Bronchial epithelial cell (primary cell): ENCODE data around the gene THADA. TPM values are rescaled to one million over a fixed set of nuclear protein-coding genes. Genes with fewer than 3 reads are reported as not detected.

Source experiments
- DNase-seq: peaks from one replicate; pipeline ENCODE4 v3.0.0-alpha.2; 2010; ENCODE audit warnings: low read depth
- FAIRE-seq: peaks from 2 replicates; lab custom pipeline; 2011; peaks lifted over from hg19 to GRCh38; lab: Jason Lieb, UNC
- H3K27me3 ChIP-seq: 2 replicates; pipeline ENCODE4 v1.5.1; 2011; ENCODE audit warnings: low read length; ENCODE audit not compliant: control insufficient read depth, insufficient read depth
- H3K36me3 ChIP-seq: 2 replicates; pipeline ENCODE4 v1.5.1; 2011; ENCODE audit warnings: low read length; ENCODE audit not compliant: control insufficient read depth, insufficient read depth
- H3K4me3 ChIP-seq: 2 replicates; pipeline ENCODE4 v1.5.1; 2011; ENCODE audit warnings: mild to moderate bottlenecking, low read depth, low read length, control low read depth
- total RNA-seq: library from RNA; depleted of rRNA; stranded (reverse); fragments of >200 nt; gene quantifications from 2 replicates; pipeline ENCODE4 v1.2.1, GENCODE V29; 2014
- TF ChIP-seq, protein P1 (sequence below): IDR thresholded peaks from 2 replicates; pipeline ENCODE4 v1.5.1; 2011; ENCODE audit warnings: mild to moderate bottlenecking, moderate library complexity, low read length, control low read depth, inconsistent platforms; ENCODE audit not compliant: insufficient read depth, severe bottlenecking

Gene THADA
- total RNA-seq, 1 donor from 2014 or later = 25.8 TPM

DNA sequence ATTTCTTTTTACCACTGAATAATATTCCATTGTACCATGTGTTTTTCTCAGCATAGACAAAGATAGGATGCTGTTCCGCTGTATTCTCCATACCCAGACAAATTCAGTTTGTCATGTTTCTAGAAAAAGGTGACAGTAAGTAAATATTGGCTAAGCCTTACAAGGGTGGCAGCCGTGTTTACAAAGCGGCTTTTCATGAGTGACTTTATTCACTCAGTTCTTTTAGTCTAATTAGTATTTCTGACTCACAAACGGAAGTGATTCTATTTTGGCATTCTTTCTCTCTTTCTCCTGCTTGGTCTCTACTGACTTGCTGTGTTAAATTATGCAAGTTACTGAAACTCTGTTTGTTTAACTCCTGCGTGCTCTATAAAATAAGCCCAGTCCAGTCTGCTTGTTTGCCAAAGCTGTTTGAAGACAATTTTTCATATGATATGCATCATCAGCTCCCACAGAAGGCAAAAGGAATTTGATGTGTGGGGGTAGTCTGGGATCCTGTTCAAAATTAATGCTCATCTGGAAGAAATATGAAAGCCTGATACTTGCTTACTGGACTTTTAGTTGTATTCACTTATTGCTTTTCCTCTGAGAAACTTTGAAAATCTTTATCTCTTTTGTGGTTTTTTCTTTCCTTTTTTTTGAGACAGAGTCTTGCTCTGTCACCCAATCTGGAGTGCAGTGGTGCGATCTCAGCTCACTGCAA lies 38.9 kb upstream of the THADA start:
- H3K36me3 ChIP-seq = no peaks in the 10 kb centered on the region
- TF ChIP-seq, protein P1, sequence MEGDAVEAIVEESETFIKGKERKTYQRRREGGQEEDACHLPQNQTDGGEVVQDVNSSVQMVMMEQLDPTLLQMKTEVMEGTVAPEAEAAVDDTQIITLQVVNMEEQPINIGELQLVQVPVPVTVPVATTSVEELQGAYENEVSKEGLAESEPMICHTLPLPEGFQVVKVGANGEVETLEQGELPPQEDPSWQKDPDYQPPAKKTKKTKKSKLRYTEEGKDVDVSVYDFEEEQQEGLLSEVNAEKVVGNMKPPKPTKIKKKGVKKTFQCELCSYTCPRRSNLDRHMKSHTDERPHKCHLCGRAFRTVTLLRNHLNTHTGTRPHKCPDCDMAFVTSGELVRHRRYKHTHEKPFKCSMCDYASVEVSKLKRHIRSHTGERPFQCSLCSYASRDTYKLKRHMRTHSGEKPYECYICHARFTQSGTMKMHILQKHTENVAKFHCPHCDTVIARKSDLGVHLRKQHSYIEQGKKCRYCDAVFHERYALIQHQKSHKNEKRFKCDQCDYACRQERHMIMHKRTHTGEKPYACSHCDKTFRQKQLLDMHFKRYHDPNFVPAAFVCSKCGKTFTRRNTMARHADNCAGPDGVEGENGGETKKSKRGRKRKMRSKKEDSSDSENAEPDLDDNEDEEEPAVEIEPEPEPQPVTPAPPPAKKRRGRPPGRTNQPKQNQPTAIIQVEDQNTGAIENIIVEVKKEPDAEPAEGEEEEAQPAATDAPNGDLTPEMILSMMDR = no peak
- no peaks in the 10 kb centered on the region for H3K27me3 ChIP-seq
- FAIRE-seq = no peak
- DNase-seq = peak; percentile 76
- no peak overlapping the region for H3K4me3 ChIP-seq

DNA sequence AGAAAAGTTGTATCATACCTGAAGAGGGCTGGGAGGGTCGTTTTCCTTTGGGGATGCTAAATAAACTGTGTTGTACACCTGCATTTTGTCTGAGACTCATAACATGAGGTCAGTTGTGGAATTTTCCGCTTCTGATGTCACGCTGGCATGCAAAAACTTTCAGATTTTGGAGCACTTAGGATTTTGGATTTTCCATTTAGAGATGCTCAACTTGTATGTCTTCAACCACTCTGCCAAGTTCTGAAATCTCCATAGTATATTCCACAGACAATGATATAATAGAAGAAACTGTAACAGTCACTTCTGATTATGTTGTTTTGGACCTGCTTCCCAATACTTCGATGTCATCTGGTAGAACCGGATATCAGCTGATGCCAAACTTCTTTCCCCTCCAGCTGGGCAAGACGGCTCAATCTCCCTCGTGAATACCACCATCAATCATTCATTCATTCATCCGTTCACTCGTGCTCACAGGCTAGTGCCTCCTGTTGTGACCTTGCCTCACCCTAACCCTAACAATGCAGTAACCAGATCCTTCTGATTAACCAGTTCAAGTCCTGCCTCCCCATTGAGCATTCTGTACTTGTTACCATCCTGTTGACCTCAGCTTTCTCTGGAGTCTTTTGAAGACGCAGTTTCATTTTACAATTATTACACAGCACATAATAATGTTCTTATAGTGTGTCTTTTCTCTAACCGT lies 35.9 kb upstream of the THADA start:
- H3K4me3 ChIP-seq = no peak overlapping the region
- H3K36me3 ChIP-seq = no peaks in the 10 kb centered on the region
- no peaks in the 10 kb centered on the region for H3K27me3 ChIP-seq
- TF ChIP-seq, protein P1 = no peak
- no peak for FAIRE-seq
- DNase-seq = no peak

DNA sequence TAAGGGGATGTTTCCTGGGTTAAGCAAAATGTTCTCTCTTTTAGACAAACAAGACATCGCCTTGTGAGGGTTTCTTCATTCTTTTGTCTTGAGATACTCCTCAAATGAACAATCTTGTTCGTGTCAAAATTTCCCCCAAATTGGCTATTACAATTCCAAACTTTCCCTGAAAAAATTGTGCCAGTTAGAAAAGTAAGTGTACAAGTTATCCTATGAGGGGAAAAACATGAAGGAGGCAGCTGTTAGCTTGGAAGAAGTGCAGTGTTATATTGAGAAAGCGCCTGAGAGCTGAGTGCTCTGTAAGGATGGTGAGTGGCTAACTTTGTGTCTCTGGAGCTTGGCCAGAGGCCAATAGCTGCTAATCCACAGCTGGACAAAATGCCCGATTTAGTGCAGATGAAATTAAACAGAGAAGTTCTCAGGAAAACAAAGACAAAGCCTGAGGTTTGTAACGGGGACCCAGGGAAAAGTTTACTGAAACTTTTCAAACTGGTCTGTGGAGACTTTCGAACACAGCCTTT lies 27.2 kb upstream of the THADA start:
- FAIRE-seq = no peak
- Histone ChIP-seq H3K4me3 (no peak overlapping the region), H3K36me3 (no peaks in the 10 kb centered on the region), H3K27me3 (no peaks in the 10 kb centered on the region)
- no peak for DNase-seq
- TF ChIP-seq, protein P1 = no peak

GRCh38 chr2:43619511-43619910 lies 23.7 kb upstream of the THADA start:
- FAIRE-seq = no peak
- Histone ChIP-seq H3K27me3 (no peaks in the 10 kb centered on the region), H3K36me3 (no peaks in the 10 kb centered on the region), H3K4me3 (no peak overlapping the region)
- TF ChIP-seq, protein P1 = no peak
- DNase-seq = no peak

DNA sequence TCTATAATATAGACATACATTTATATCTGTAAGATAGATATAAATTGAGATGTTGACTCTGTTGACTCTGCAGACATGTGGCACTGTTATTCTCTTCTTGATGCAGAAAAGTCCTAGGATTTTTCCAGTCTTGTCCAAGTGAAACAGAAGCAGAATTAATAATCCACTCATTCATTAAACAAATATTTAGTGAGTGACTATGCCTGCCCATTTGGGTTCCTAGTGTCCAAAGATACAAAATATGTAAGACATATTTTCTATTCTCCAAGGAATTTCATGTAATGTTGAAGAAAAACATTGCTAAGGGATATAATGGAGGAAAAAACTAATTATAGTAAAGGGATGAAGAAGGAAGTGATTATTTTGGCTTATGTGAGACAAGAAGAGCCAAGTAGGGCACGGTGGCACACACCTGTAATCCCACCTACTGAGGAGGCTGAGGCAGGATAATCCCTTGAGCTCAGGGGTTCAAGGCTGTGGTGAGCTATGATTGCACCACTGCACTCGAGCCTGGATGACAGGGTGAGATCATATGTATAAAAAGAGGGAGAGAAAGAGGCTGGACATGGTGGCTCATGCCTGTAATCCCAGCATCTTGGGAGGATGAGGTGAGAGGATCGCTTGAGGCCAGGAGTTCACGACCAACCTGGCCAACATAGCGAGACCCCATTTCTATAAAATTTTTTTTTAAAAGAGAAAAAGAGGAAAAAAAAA lies 21.3 kb upstream of the THADA start:
- TF ChIP-seq, protein P1 = no peak
- H3K36me3 ChIP-seq = no peaks in the 10 kb centered on the region
- no peak overlapping the region for H3K4me3 ChIP-seq
- no peak for DNase-seq
- FAIRE-seq = no peak
- no peaks in the 10 kb centered on the region for H3K27me3 ChIP-seq
